AG04450 (cell line): ENCODE data around the gene CDH13. TPM values are rescaled to one million over a fixed set of nuclear protein-coding genes. Genes with fewer than 3 reads are reported as not detected.
A peak's percentile ranks its signal among the peaks of the same experiment; 100 is the strongest.

Experiments
- CTCF ChIA-PET: fragments of 300-600, 350-600 bp; formaldehyde crosslinking; extraction: SDS; loops from one replicate; lab custom pipeline; 2022; ENCODE audit warnings: antibody characterized with exemption, inconsistent platforms; lab: Charles Lee
- POLR2A ChIA-PET: fragments of 350-600 bp; formaldehyde crosslinking; extraction: SDS; loops from one replicate; lab custom pipeline; 2021; ENCODE audit warnings: antibody characterized with exemption, inconsistent platforms; lab: Yijun Ruan, JAX
- DNase-seq: peaks from one replicate; pipeline ENCODE4 v3.0.0-alpha.2; 2011; ENCODE audit warnings: low read depth, low spot score
- H3K27ac ChIP-seq: one replicate; pipeline ENCODE4 v1.5.1; 2012; ENCODE audit warnings: low read depth, low read length, control low read depth
- H3K27me3 ChIP-seq: one replicate; pipeline ENCODE4 v1.6.0; 2012; ENCODE audit warnings: low read length; ENCODE audit not compliant: control insufficient read depth, insufficient read depth
- H3K4me3 ChIP-seq: 2 replicates; pipeline ENCODE4 v1.5.1; 2011; ENCODE audit warnings: mild to moderate bottlenecking, low read depth, low read length, control low read depth
- H3K9me3 ChIP-seq: 2 replicates; pipeline ENCODE4 v1.5.1; 2012; ENCODE audit warnings: low read length; ENCODE audit not compliant: control insufficient read depth, insufficient read depth
- polyA plus RNA-seq: library from polyadenylated mRNA; depleted of rRNA; stranded (reverse); fragments of >200 nt; gene quantifications from 2 replicates; pipeline ENCODE4 v1.2.3, GENCODE V29; 2011
- TF ChIP-seq, protein P1 (sequence below): IDR thresholded peaks from 2 replicates; pipeline ENCODE4 v1.5.1; 2011; ENCODE audit warnings: low read depth, low read length, control low read depth, inconsistent platforms

The CDH13 gene
- polyA plus RNA-seq, 1 experiment, result 55.0 TPM

DNA sequence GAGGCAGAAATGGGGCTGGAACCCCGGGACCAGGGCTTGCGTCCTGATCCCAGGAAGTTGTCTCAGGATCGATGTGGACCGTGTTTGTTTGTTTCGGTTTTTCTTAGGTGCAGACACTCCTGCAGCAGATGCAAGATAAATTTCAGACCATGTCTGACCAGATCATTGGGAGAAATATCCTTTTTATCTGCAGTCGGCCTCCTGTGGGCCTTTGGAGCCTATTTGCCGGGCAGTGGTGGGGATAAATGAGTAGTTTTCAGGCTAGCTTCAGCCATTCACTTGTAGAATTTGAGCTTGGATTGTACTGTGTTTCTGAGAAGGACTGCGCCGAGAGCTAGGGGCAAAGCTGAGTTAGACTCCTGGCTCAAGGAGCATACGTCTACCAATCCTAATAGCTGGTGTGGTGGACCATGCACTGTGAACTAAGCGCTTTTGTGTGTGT lies 1181.8 kb downstream of the CDH13 start:
- ChIA-PET POLR2A (no interaction called here), CTCF (interaction anchor here (1.2 kb wide), 1 partner anchor 17 kb away, joined by 4 read pairs; no protein-coding TSS in a partner anchor)
- H3K4me3 ChIP-seq, result peak overlapping the region; percentile 86
- peak overlapping the region; percentile 39 for H3K27ac ChIP-seq
- TF ChIP-seq, protein P1, sequence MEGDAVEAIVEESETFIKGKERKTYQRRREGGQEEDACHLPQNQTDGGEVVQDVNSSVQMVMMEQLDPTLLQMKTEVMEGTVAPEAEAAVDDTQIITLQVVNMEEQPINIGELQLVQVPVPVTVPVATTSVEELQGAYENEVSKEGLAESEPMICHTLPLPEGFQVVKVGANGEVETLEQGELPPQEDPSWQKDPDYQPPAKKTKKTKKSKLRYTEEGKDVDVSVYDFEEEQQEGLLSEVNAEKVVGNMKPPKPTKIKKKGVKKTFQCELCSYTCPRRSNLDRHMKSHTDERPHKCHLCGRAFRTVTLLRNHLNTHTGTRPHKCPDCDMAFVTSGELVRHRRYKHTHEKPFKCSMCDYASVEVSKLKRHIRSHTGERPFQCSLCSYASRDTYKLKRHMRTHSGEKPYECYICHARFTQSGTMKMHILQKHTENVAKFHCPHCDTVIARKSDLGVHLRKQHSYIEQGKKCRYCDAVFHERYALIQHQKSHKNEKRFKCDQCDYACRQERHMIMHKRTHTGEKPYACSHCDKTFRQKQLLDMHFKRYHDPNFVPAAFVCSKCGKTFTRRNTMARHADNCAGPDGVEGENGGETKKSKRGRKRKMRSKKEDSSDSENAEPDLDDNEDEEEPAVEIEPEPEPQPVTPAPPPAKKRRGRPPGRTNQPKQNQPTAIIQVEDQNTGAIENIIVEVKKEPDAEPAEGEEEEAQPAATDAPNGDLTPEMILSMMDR, result no peak
- no peak for DNase-seq
- no peaks in the 10 kb centered on the region for H3K27me3 ChIP-seq
- no peaks in the 10 kb centered on the region for H3K9me3 ChIP-seq

DNA sequence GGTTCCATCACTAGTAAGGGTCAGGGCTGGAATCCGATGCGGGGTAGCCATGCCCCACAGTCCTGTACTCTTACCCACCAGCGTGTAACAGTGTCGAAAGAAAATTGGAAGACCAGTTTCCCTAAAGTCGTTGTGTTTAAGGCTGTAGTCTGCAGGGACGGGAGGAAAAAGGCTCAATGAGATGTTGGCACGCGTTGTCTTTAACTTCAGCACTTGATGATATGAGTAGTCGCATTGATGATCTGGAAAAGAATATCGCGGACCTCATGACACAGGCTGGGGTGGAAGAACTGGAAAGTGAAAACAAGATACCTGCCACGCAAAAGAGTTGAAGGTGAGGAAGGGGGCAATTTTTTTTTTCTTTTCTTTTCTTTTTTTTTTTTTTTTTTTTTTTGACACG lies 1182.3 kb downstream of the CDH13 start:
- H3K27ac ChIP-seq, result no peak overlapping the region
- ChIA-PET CTCF (interaction anchor here (0.6 to 0.7 kb wide), 2 partner anchors 25 to 817 kb away, joined by 4 to 8 read pairs; no protein-coding TSS in a partner anchor), POLR2A (no interaction called here)
- no peaks in the 10 kb centered on the region for H3K9me3 ChIP-seq
- TF ChIP-seq, protein P1, result no peak
- peak overlapping the region; percentile 86 for H3K4me3 ChIP-seq
- H3K27me3 ChIP-seq, result no peaks in the 10 kb centered on the region
- DNase-seq, result no peak

DNA sequence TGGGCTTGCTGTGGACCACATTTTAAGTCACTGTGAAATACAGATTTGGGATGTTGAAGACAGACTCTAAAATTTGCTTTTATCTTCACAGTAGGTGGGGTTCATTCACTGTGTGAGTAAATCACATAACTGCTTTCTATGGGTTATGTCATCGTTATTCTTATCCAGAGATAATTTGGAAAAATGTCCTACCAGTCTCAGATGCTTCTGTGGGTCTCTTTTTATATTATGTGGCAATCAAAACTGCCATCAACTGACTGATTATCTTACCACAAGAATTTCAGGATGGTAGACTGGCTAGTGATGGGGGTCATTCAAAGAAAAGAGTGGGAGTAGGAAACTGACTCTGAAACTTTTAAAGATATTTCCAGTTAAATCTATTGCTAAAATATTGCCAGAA lies 1184.1 kb downstream of the CDH13 start:
- POLR2A ChIA-PET, result no interaction called here
- Histone ChIP-seq H3K27ac (no peak overlapping the region), H3K9me3 (no peaks in the 10 kb centered on the region), H3K27me3 (no peaks in the 10 kb centered on the region), H3K4me3 (no peak overlapping the region)
- TF ChIP-seq, protein P1, result no peak
- CTCF ChIA-PET, result no interaction called here
- DNase-seq, result no peak

DNA sequence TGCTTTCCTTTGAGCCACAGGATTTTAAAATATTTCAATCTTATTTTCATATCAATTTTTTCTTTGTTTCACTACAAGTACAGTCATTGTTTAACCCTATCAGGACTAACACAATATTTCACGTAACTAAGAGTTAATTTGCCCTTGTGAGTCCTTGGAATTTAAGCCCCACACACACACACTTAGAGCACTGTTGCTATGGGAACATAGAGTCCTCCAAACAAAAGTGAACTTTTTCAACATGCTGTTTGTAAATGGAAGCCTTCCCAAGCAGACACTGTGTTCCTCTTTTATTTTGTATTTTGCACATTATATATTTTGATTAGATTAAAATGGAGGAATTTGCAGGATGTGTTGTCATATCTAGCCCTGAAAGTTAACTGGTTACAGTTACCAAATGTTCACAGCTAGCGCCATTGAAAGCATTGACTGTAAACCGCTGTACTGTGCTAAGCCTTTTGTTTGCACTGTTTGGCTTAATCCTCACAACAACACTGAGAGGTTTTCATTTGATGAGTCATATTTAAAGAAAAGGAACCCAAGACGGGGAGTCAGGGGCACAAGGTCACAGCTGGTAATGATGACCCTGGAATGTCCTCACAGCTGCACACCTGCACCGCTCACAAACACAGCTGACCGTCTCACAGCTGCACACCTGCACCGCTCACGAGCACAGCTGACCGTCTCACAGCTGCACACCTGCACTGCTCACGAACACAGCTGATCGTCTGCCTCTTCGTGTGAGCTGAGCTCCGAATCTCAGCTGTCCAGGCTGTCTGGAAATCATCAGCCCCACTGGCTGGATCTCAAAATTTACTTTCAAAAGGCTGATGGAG lies 1187.3 kb downstream of the CDH13 start:
- peak overlapping the region; percentile 52 for H3K27ac ChIP-seq
- ChIA-PET POLR2A (no interaction called here), CTCF (interaction anchor here (0.5 to 2.4 kb wide), 3 partner anchors 11 to 78 kb away, joined by 4 to 15 read pairs (median 5); no protein-coding TSS in a partner anchor)
- TF ChIP-seq, protein P1, result no peak
- no peaks in the 10 kb centered on the region for H3K9me3 ChIP-seq
- peak overlapping the region; percentile 1; the same call in 1 of the 2 replicates for H3K4me3 ChIP-seq
- peak; percentile 78 for DNase-seq
- H3K27me3 ChIP-seq, result peaks cover 15% of the 10 kb centered on the region

DNA sequence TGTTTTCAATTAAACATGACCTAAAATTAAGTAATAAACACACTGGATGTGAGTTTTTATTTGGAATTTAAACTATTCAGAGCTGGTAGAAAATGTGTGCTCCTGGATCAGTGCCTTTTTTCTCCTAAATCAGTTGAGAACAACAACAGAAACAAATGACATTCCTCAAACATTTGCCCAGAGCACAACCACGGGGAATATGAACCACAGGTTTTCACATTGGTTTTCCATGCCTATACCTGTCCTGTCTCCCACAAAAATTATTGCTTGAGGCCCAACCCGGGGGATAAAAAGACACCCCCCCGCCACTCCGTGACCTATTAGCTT lies 1187.9 kb downstream of the CDH13 start:
- TF ChIP-seq, protein P1, result no peak
- no peaks in the 10 kb centered on the region for H3K9me3 ChIP-seq
- DNase-seq, result no peak
- H3K4me3 ChIP-seq, result no peak overlapping the region
- ChIA-PET CTCF (interaction anchor here (0.5 to 2.4 kb wide), 2 partner anchors 11 to 77 kb away, joined by 4 to 15 read pairs; no protein-coding TSS in a partner anchor), POLR2A (no interaction called here)
- H3K27ac ChIP-seq, result no peak overlapping the region
- H3K27me3 ChIP-seq, result peaks cover 19% of the 10 kb centered on the region
